Vagina (tissue), 2 donors: ENCODE results near the gene PCSK6.

Experiments used
- CTCF ChIP-seq, 3 experiments: fragments of 450-650 bp in 2 of 3; fragments of 200-600 bp in 1 of 3; sonication (generic) in 1 of 3; IDR thresholded peaks; one replicate each; pipeline ENCODE4 v1.5.1; 2017 to 2019; ENCODE audit warnings: antibody characterized with exemption in 3 of 3, mild to moderate bottlenecking in 2 of 3, moderate library complexity in 2 of 3
- POLR2A ChIP-seq, 2 donors: fragments of 450-650 bp; IDR thresholded peaks; one replicate each; pipeline ENCODE4 v1.6.1; 2017; ENCODE audit warnings: antibody characterized with exemption in 2 of 2, mild to moderate bottlenecking in 2 of 2, moderate library complexity in 2 of 2

GRCh38 chr15:101256757-101257156 lies 232.8 kb downstream of the PCSK6 start:
- TF ChIP-seq POLR2A (IDR thresholded peaks at IDR 0.05) (no peak), CTCF (IDR thresholded peaks at IDR 0.05) (no peak)
